MCF 10A (cell line): ENCODE data around the gene AASDHPPT. TPM values are rescaled to one million over a fixed set of nuclear protein-coding genes. Genes with fewer than 3 reads are reported as not detected.
"Not testable (repeated sequence)": the region's sequence is repeated elsewhere in the genome, so short reads cannot be mapped to it uniquely, and the experiment has no call there.

Experiments
- BruUV-seq: library from RNA; stranded (reverse); fragments of 400-500 nt; replicated peaks from 2 replicates; lab custom pipeline; 2021; lab: Mats Ljungman, UMichigan
- CTCF ChIA-PET: fragments of 300-600 bp; sonication (Branson Sonifier 250); formaldehyde crosslinking; extraction: SDS; loops from one replicate; lab custom pipeline; 2021; ENCODE audit warnings: antibody characterized with exemption, inconsistent platforms; lab: Yijun Ruan, JAX
- POLR2A ChIA-PET: fragments of 300-600, 350-650 bp; sonication (Branson Sonifier 250); formaldehyde crosslinking; extraction: SDS; loops from one replicate; lab custom pipeline; 2020; ENCODE audit warnings: antibody characterized with exemption, inconsistent platforms; lab: Yijun Ruan, JAX
- DNase-seq: peaks from one replicate; pipeline ENCODE4 v3.0.0-alpha.2; 2018; ENCODE audit not compliant: unreplicated experiment
- H3K27ac Mint-ChIP-seq: one replicate; pipeline ENCODE4 v1.8.0; 2022; ENCODE audit warnings: mild to moderate bottlenecking, low read depth, mixed read lengths; ENCODE audit not compliant: unreplicated experiment
- H3K27me3 Mint-ChIP-seq: one replicate; pipeline ENCODE4 v1.8.0; 2022; ENCODE audit warnings: mixed read lengths; ENCODE audit not compliant: insufficient read depth, unreplicated experiment
- H3K36me3 Mint-ChIP-seq: one replicate; pipeline ENCODE4 v1.8.0; 2022; ENCODE audit warnings: mild to moderate bottlenecking, moderate library complexity, mixed read lengths; ENCODE audit not compliant: insufficient read depth, unreplicated experiment
- H3K4me1 Mint-ChIP-seq: one replicate; pipeline ENCODE4 v1.8.0; 2022; ENCODE audit warnings: mixed read lengths; ENCODE audit not compliant: insufficient read depth, unreplicated experiment
- H3K4me3 Mint-ChIP-seq: one replicate; pipeline ENCODE4 v1.8.0; 2022; ENCODE audit warnings: mild to moderate bottlenecking, moderate library complexity, mixed read lengths; ENCODE audit not compliant: unreplicated experiment
- H3K9me3 Mint-ChIP-seq: one replicate; pipeline ENCODE4 v1.8.0; 2022; ENCODE audit warnings: mixed read lengths; ENCODE audit not compliant: unreplicated experiment
- intact Hi-C: fragments of 100-400 bp; cut with micrococcal nuclease; formaldehyde crosslinking; loops from 2 replicates; pipeline ENCODE4 v1.14.1; 2022
- total RNA-seq: library from RNA; stranded (reverse); gene quantifications from 2 replicates; pipeline ENCODE4 v1.2.3, GENCODE V29; 2022
- TF ChIP-seq, protein P1 (sequence below): fragments of 200-600 bp; IDR thresholded peaks from one replicate; pipeline ENCODE4 v1.8.0; 2022; ENCODE audit warnings: antibody characterized with exemption, mild to moderate bottlenecking; ENCODE audit not compliant: unreplicated experiment

Gene AASDHPPT
- total RNA-seq, 1 experiment from 2014 or later = 56.3 TPM

DNA sequence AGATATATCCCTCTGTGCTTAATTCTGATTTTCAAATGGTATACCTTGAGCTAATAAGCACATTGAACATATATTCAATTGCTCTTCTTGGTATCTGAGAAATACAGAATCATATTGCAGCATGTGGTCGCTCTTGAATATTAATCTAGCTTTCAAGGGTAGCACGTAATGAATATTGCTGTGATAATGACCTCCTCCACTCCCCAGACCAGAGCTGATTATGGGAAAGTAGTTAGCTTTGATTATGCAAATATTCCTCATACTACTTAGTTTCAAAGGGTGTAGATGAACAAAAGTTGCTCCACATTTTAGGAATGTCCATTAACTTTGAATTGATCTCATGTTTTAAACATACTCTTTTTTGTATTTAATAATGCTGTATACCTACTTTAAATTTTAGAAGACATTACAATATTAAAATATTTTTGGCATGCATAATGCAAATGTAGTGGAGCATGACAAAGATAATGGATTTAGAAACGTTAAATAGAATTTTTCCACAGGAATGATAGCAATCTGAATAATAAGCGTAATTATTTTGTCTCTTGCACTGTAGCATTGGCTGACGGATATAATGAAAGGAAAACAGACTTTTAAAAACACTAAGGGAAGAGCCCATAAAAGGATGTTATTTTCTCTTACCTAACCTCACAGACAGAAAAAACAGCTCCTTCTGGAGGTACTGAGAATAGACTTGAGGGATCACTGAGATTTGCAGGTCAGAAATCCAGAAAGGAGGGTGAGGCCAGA lies 27.6 kb upstream of the AASDHPPT start:
- POLR2A ChIA-PET = interaction anchor here (1.0 kb wide), 1 partner anchor 20 kb away, joined by 3 read pairs; no protein-coding TSS in a partner anchor
- no peak overlapping the region for H3K27ac Mint-ChIP-seq
- H3K4me3 Mint-ChIP-seq = no peak overlapping the region
- no peaks in the 10 kb centered on the region for H3K27me3 Mint-ChIP-seq
- DNase-seq = no peak
- no peaks in the 10 kb centered on the region for H3K9me3 Mint-ChIP-seq
- intact Hi-C loops = no loop called here
- BruUV-seq = no TSS peak
- H3K4me1 Mint-ChIP-seq = no peaks in the 10 kb centered on the region
- no peaks in the 10 kb centered on the region for H3K36me3 Mint-ChIP-seq
- TF ChIP-seq, protein P1, sequence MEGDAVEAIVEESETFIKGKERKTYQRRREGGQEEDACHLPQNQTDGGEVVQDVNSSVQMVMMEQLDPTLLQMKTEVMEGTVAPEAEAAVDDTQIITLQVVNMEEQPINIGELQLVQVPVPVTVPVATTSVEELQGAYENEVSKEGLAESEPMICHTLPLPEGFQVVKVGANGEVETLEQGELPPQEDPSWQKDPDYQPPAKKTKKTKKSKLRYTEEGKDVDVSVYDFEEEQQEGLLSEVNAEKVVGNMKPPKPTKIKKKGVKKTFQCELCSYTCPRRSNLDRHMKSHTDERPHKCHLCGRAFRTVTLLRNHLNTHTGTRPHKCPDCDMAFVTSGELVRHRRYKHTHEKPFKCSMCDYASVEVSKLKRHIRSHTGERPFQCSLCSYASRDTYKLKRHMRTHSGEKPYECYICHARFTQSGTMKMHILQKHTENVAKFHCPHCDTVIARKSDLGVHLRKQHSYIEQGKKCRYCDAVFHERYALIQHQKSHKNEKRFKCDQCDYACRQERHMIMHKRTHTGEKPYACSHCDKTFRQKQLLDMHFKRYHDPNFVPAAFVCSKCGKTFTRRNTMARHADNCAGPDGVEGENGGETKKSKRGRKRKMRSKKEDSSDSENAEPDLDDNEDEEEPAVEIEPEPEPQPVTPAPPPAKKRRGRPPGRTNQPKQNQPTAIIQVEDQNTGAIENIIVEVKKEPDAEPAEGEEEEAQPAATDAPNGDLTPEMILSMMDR = no peak
- CTCF ChIA-PET = no interaction called here

DNA sequence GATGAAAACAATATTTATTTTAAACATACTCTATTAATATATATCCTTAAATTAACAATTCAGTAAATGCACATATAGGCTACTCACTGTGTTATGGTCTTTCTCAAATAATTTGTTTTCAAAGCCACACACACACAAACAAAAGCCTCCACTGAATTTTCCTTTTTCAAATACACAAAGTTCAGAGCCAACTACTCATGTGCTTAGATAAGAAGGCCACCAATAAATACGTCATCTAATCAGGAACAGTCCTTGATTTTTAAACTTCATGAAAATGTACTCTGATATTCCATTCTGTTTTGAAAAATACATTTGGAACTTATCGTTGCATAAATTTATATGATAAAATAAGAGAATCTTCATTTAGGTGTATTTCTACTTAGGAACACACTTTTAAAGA lies 26.4 kb upstream of the AASDHPPT start:
- TF ChIP-seq, protein P1 = no peak
- no TSS peak for BruUV-seq
- no peaks in the 10 kb centered on the region for H3K27me3 Mint-ChIP-seq
- POLR2A ChIA-PET = no interaction called here
- no peaks in the 10 kb centered on the region for H3K4me1 Mint-ChIP-seq
- intact Hi-C loops = no loop called here
- no peak for DNase-seq
- no peaks in the 10 kb centered on the region for H3K9me3 Mint-ChIP-seq
- no peaks in the 10 kb centered on the region for H3K36me3 Mint-ChIP-seq
- CTCF ChIA-PET = no interaction called here
- no peak overlapping the region for H3K27ac Mint-ChIP-seq
- H3K4me3 Mint-ChIP-seq = no peak overlapping the region

DNA sequence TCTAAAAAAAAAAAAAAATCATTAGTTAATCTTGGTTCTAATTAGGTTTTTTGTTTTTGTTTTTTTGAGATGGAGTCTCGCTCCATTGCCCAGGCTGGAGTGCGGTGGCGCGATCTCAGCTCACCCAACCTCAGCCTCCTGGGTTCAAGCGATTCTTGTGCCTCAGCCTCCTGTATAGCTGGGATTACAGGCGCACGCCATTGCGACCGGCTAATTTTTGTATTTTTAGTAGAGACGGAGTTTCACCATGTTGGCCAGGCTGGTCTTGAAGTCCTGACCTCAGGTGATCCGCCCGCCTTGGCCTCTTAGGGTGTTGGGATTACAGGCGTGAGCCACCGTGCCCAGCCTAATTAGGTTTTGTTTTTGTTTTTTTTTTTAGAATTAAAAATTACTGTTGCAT lies 19.1 kb upstream of the AASDHPPT start:
- not testable (repeated sequence) for DNase-seq, H3K4me3 Mint-ChIP-seq

DNA sequence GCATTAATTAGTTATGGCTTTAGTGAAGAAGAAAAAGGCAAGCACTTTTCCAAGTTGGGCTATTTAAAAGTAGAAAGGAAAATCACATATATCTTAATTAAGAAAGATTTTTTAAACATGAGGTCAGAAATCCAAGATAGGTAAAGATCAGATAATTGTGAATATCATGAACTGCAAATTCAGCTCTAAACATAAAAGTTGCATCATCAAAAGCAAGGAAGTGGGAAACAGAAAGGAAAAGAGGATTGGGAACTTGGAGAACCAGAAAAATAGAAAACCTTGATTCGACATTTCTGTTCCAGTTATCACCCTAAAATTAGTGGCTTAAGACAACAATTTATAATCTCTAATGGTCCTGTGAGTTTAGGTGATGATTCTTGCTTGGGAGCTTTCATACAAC lies 17.8 kb upstream of the AASDHPPT start:
- DNase-seq = no peak
- Mint-ChIP-seq H3K27me3 (no peaks in the 10 kb centered on the region), H3K27ac (no peak overlapping the region), H3K36me3 (no peaks in the 10 kb centered on the region), H3K4me3 (no peak overlapping the region), H3K9me3 (no peaks in the 10 kb centered on the region), H3K4me1 (no peaks in the 10 kb centered on the region)
- BruUV-seq = no TSS peak
- TF ChIP-seq, protein P1 = no peak
- CTCF ChIA-PET = interaction anchor here (0.7 kb wide), 2 partner anchors 29 to 60 kb away, joined by 3 read pairs; no protein-coding TSS in a partner anchor
- POLR2A ChIA-PET = no interaction called here
- intact Hi-C loops = no loop called here

More for the DNA sequence above, 19.1 kb upstream of the AASDHPPT start:
- H3K4me1 Mint-ChIP-seq, H3K36me3 Mint-ChIP-seq, POLR2A ChIA-PET, H3K27me3 Mint-ChIP-seq, H3K9me3 Mint-ChIP-seq, intact Hi-C loops, H3K27ac Mint-ChIP-seq, BruUV-seq: not testable (repeated sequence)
- CTCF ChIA-PET = interaction anchor here (0.6 kb wide), 1 partner anchor 129 kb away, joined by 3 read pairs; no protein-coding TSS in a partner anchor
